Renal cortical epithelial cell (primary cell): ENCODE results near the gene ABLIM2. TPM values are rescaled to one million over a fixed set of nuclear protein-coding genes. Genes with fewer than 3 reads are reported as not detected.

Source experiments
- DNase-seq: peaks from one replicate; pipeline ENCODE4 v3.0.0-alpha.2; 2011; ENCODE audit warnings: low read depth
- total RNA-seq: library from RNA; depleted of rRNA; stranded (reverse); fragments of >200 nt; gene quantifications from 2 replicates; pipeline ENCODE4 v1.2.3, GENCODE V29; 2014

ABLIM2 gene
- total RNA-seq, 1 donor from 2014 or later = 6.1 TPM

GRCh38 chr4:8192748-8193738, 34.4 kb upstream of the ABLIM2 start:
- DNase-seq = peak; percentile 64

- peak; percentile 70 for DNase-seq
These were observed 32.6 kb upstream of the ABLIM2 start for GRCh38 chr4:8191136-8191747.

- DNase-seq = no peak
These were observed 31.2 kb upstream of the ABLIM2 start for GRCh38 chr4:8189551-8190466.

GRCh38 chr4:8188743-8189550, 30.3 kb upstream of the ABLIM2 start:
- peak; percentile 54 for DNase-seq

GRCh38 chr4:8188085-8188484, 29.5 kb upstream of the ABLIM2 start:
- no peak for DNase-seq

GRCh38 chr4:8185930-8186329, 27.3 kb upstream of the ABLIM2 start:
- DNase-seq = no peak

GRCh38 chr4:8185295-8185694, 26.7 kb upstream of the ABLIM2 start:
- DNase-seq = no peak

- no peak for DNase-seq
These were observed 25.4 kb upstream of the ABLIM2 start for GRCh38 chr4:8184061-8184460.

- peak; percentile 64 for DNase-seq
These were observed 24.5 kb upstream of the ABLIM2 start for GRCh38 chr4:8182858-8183725.

GRCh38 chr4:8182294-8182693, 23.7 kb upstream of the ABLIM2 start:
- no peak for DNase-seq

- DNase-seq = no peak
These were observed 23.2 kb upstream of the ABLIM2 start for GRCh38 chr4:8181844-8182243.

GRCh38 chr4:8181119-8181518, 22.5 kb upstream of the ABLIM2 start:
- no peak for DNase-seq

GRCh38 chr4:8180310-8181093, 21.9 kb upstream of the ABLIM2 start:
- no peak for DNase-seq

- no peak for DNase-seq
These were observed 21.2 kb upstream of the ABLIM2 start for GRCh38 chr4:8179771-8180170.

GRCh38 chr4:8179074-8179473, 20.5 kb upstream of the ABLIM2 start:
- DNase-seq = no peak

GRCh38 chr4:8177956-8178355, 19.3 kb upstream of the ABLIM2 start:
- DNase-seq = no peak

GRCh38 chr4:8177552-8177951, 18.9 kb upstream of the ABLIM2 start:
- DNase-seq = no peak

- DNase-seq = no peak
These were observed 18.2 kb upstream of the ABLIM2 start for GRCh38 chr4:8176547-8177399.
